ENCODE measurements around the gene CAMKK1.

Gene CAMKK1

GRCh38 chr17:3894911-3895343 is 2.1 kb upstream of the CAMKK1 start:
- Histone ChIP-seq H4K20me1 (ENCODE audit: insufficient read depth, low read length, poor library complexity, severe bottlenecking) (no peaks in the 10 kb centered on the region), H3K4me2 (ENCODE audit: low read depth, low read length, poor library complexity, severe bottlenecking) (no peak overlapping the region), H3F3A (ENCODE audit: low read depth) (no peaks in the 10 kb centered on the region), H3K27me3 (ENCODE audit: insufficient read depth, low read length, poor library complexity, severe bottlenecking) (no peaks in the 10 kb centered on the region), H3K79me2 (ENCODE audit: insufficient read depth, low read length) (no peaks in the 10 kb centered on the region), H3K4me1 (ENCODE audit: insufficient read depth, low read length, poor library complexity, severe bottlenecking) (peaks cover 7% of the 10 kb centered on the region), H3K9me3 (ENCODE audit: insufficient read depth, low read depth, low read length) (no peaks in the 10 kb centered on the region), H2AFZ (ENCODE audit: low read length) (no peak overlapping the region), H3K9ac (ENCODE audit: low read depth, low read length, poor library complexity, severe bottlenecking) (no peak overlapping the region), H3K36me3 (ENCODE audit: insufficient read depth, low read length) (peaks cover 5% of the 10 kb centered on the region; the same call in 1 of the 2 replicates), H3K9me2 (replicated peaks; ENCODE audit: low read depth, low read length) (no peaks in the 10 kb centered on the region), H3K4me3 (ENCODE audit: low read length, poor library complexity, severe bottlenecking) (no peak overlapping the region)
- no peak for TF ChIP-seq EZH2phosphoT487 (IDR thresholded peaks at IDR 0.05; ENCODE audit: borderline replicate concordance)

- Histone ChIP-seq H3F3A (ENCODE audit: low read depth) (no peaks in the 10 kb centered on the region), H2AFZ (ENCODE audit: low read length) (no peak overlapping the region), H3K9ac (ENCODE audit: low read depth, low read length, poor library complexity, severe bottlenecking) (no peak overlapping the region), H3K4me2 (ENCODE audit: low read depth, low read length, poor library complexity, severe bottlenecking) (no peak overlapping the region), H3K9me3 (ENCODE audit: insufficient read depth, low read depth, low read length) (no peaks in the 10 kb centered on the region), H3K9me2 (replicated peaks; ENCODE audit: low read depth, low read length) (no peaks in the 10 kb centered on the region), H3K36me3 (ENCODE audit: insufficient read depth, low read length) (peaks cover 5% of the 10 kb centered on the region; the same call in 1 of the 2 replicates), H3K4me3 (ENCODE audit: low read length, poor library complexity, severe bottlenecking) (no peak overlapping the region), H3K79me2 (ENCODE audit: insufficient read depth, low read length) (no peaks in the 10 kb centered on the region), H4K20me1 (ENCODE audit: insufficient read depth, low read length, poor library complexity, severe bottlenecking) (no peaks in the 10 kb centered on the region), H3K27me3 (ENCODE audit: insufficient read depth, low read length, poor library complexity, severe bottlenecking) (no peaks in the 10 kb centered on the region), H3K4me1 (ENCODE audit: insufficient read depth, low read length, poor library complexity, severe bottlenecking) (peaks cover 7% of the 10 kb centered on the region)
- TF ChIP-seq EZH2phosphoT487 (IDR thresholded peaks at IDR 0.05; ENCODE audit: borderline replicate concordance): no peak
- TF ChIP-seq CTCF (conservative IDR thresholded peaks at IDR 0.05; ENCODE audit: low read length): no peak
Measured at GRCh38 chr17:3894188-3894587, 1.3 kb upstream of the CAMKK1 start.

- Histone ChIP-seq H3K4me3 (ENCODE audit: low read length, poor library complexity, severe bottlenecking) (peak overlapping the region; percentile 76), H3K79me2 (ENCODE audit: insufficient read depth, low read length) (no peaks in the 10 kb centered on the region), H3K9me2 (replicated peaks; ENCODE audit: low read depth, low read length) (no peaks in the 10 kb centered on the region), H3K9ac (ENCODE audit: low read depth, low read length, poor library complexity, severe bottlenecking) (peak overlapping the region; percentile 24), H3K4me2 (ENCODE audit: low read depth, low read length, poor library complexity, severe bottlenecking) (peak overlapping the region; percentile 68), H3K4me1 (ENCODE audit: insufficient read depth, low read length, poor library complexity, severe bottlenecking) (peaks cover 7% of the 10 kb centered on the region), H4K20me1 (ENCODE audit: insufficient read depth, low read length, poor library complexity, severe bottlenecking) (no peaks in the 10 kb centered on the region), H3F3A (ENCODE audit: low read depth) (no peaks in the 10 kb centered on the region), H3K9me3 (ENCODE audit: insufficient read depth, low read depth, low read length) (no peaks in the 10 kb centered on the region), H3K27me3 (ENCODE audit: insufficient read depth, low read length, poor library complexity, severe bottlenecking) (no peaks in the 10 kb centered on the region), H3K36me3 (ENCODE audit: insufficient read depth, low read length) (peaks cover 3% of the 10 kb centered on the region; the same call in 1 of the 2 replicates), H2AFZ (ENCODE audit: low read length) (peak overlapping the region; percentile 97)
- no peak for TF ChIP-seq CTCF (conservative IDR thresholded peaks at IDR 0.05; ENCODE audit: low read length)
- no peak for TF ChIP-seq EZH2phosphoT487 (IDR thresholded peaks at IDR 0.05; ENCODE audit: borderline replicate concordance)
Measured at GRCh38 chr17:3893720-3894116, 865 bp upstream of the CAMKK1 start.

Data from Loucy (cell line).